H1 (cell line): ENCODE measurements around the gene ING1. TPM values are rescaled to one million over a fixed set of nuclear protein-coding genes. Genes with fewer than 3 reads are reported as not detected.

Experiments
- CTCF ChIA-PET: fragments of 300-600 bp; sonication (Branson Sonifier 250); formaldehyde crosslinking; loops from one replicate; lab custom pipeline; 2021; ENCODE audit not compliant: partially characterized antibody; lab: Charles Lee
- POLR2A ChIA-PET: fragments of 300-600 bp; sonication (Branson Sonifier 250); formaldehyde crosslinking; loops from one replicate; lab custom pipeline; 2021; ENCODE audit warnings: inconsistent platforms; ENCODE audit not compliant: partially characterized antibody; lab: Charles Lee
- DNase-seq, 2 experiments: peaks; one replicate each; pipeline versions ENCODE4 v3.0.0 to v3.0.0-alpha.2; 2010 to 2022; ENCODE audit warnings: low spot score in 2 of 2, low read depth in 1 of 2, mixed read lengths in 1 of 2
- FAIRE-seq: peaks from 2 replicates; lab custom pipeline; 2011; peaks lifted over from hg19 to GRCh38; lab: Jason Lieb, UNC
- H2AFZ ChIP-seq: 2 replicates; pipeline ENCODE4 v1.8.1; 2012; ENCODE audit warnings: low read length, inconsistent platforms
- H2AK5ac ChIP-seq: 2 replicates; pipeline ENCODE4 v1.6.1; 2013; ENCODE audit warnings: low read depth, low read length
- H2BK120ac ChIP-seq: replicated peaks from 2 replicates; pipeline ENCODE3; 2013; ENCODE audit warnings: low read depth, low read length, inconsistent platforms
- H2BK12ac ChIP-seq: 2 replicates; pipeline ENCODE4 v1.6.1; 2013; ENCODE audit warnings: low read depth, low read length
- H2BK15ac ChIP-seq: 2 replicates; pipeline ENCODE4 v1.6.1; 2013; ENCODE audit warnings: low read length
- H2BK20ac ChIP-seq: 2 replicates; pipeline ENCODE4 v1.6.1; 2013; ENCODE audit warnings: low read length
- H2BK5ac ChIP-seq: 2 replicates; pipeline ENCODE4 v1.6.1; 2013; ENCODE audit warnings: low read depth, low read length
- H3K14ac ChIP-seq: 2 replicates; pipeline ENCODE4 v1.6.1; 2013; ENCODE audit warnings: inconsistent platforms; ENCODE audit not compliant: insufficient read length
- H3K18ac ChIP-seq: 2 replicates; pipeline ENCODE4 v1.6.1; 2013; ENCODE audit warnings: low read length; ENCODE audit errors: extremely low read depth
- H3K23ac ChIP-seq: 2 replicates; pipeline ENCODE4 v1.6.1; 2013; ENCODE audit warnings: inconsistent platforms; ENCODE audit not compliant: insufficient read length
- H3K23me2 ChIP-seq: 2 replicates; pipeline ENCODE4 v1.6.1; 2013; ENCODE audit warnings: low read depth, low read length
- H3K27ac ChIP-seq: 2 replicates; pipeline ENCODE4 v1.6.1; 2011; ENCODE audit warnings: low read depth, low read length, inconsistent platforms
- H3K27me3 ChIP-seq, 4 experiments: replicated peaks in 1 of 4; 1 replicate in 1 of 4; 2 replicates in 3 of 4; pipeline versions ENCODE4 v1.6.1 to v1.8.1; 2011 to 2013; ENCODE audit warnings: low read length in 3 of 4, mild to moderate bottlenecking in 3 of 4, inconsistent platforms in 2 of 4, mixed read lengths in 2 of 4, moderate library complexity in 1 of 4; ENCODE audit not compliant: control insufficient read depth in 3 of 4, insufficient read depth in 3 of 4; ENCODE audit errors: extremely low read depth in 1 of 4
- H3K36me3 ChIP-seq, 4 experiments: 2 replicates each; pipeline versions ENCODE4 v1.6.1 to v1.8.1; 2011 to 2013; ENCODE audit warnings: mild to moderate bottlenecking in 4 of 4, low read length in 3 of 4, moderate library complexity in 2 of 4, control low read depth in 1 of 4, inconsistent platforms in 1 of 4; ENCODE audit not compliant: insufficient read depth in 4 of 4, control insufficient read depth in 2 of 4
- H3K4ac ChIP-seq: replicated peaks from 2 replicates; pipeline ENCODE3; 2013; ENCODE audit warnings: low read length, low read depth, mixed read lengths, inconsistent platforms; ENCODE audit not compliant: insufficient read length
- H3K4me1 ChIP-seq, 4 experiments: replicated peaks in 1 of 4; 1 replicate in 1 of 4; 2 replicates in 3 of 4; pipeline versions ENCODE4 v1.6.1 to v1.8.1; 2011 to 2013; ENCODE audit warnings: low read length in 3 of 4, inconsistent platforms in 2 of 4, mixed read lengths in 1 of 4; ENCODE audit not compliant: insufficient read depth in 4 of 4, control insufficient read depth in 3 of 4
- H3K4me2 ChIP-seq, 2 experiments: 2 replicates each; pipeline versions ENCODE4 v1.6.1 to v1.8.1; 2011 to 2013; ENCODE audit warnings: low read depth in 2 of 2, low read length in 2 of 2, control low read depth in 1 of 2, inconsistent platforms in 1 of 2, mild to moderate bottlenecking in 1 of 2; ENCODE audit not compliant: insufficient read depth in 1 of 2
- H3K4me3 ChIP-seq, 4 experiments: fragments of 200-600, 300-600 bp in 1 of 4; sonication (generic), shearing (Covaris generic), sonication (Bioruptor Twin) in 1 of 4; 2 replicates each; pipeline versions ENCODE4 v1.5.1 to v1.8.1; 2011 to 2016; ENCODE audit warnings: low read length in 4 of 4, low read depth in 3 of 4, control low read depth in 2 of 4, inconsistent platforms in 2 of 4, mild to moderate bottlenecking in 2 of 4, mixed read lengths in 1 of 4, moderate library complexity in 1 of 4; ENCODE audit not compliant: insufficient read depth in 2 of 4; ENCODE audit errors: extremely low read depth in 1 of 4
- H3K56ac ChIP-seq: replicated peaks from 2 replicates; pipeline ENCODE3; 2013; ENCODE audit warnings: low read depth, mild to moderate bottlenecking, mixed read lengths, low read length, inconsistent platforms; ENCODE audit not compliant: insufficient read length
- H3K79me1 ChIP-seq: 2 replicates; pipeline ENCODE4 v1.6.1; 2013; ENCODE audit warnings: low read depth, low read length, control low read depth
- H3K79me2 ChIP-seq, 2 experiments: 2 replicates each; pipeline versions ENCODE4 v1.6.1 to v1.8.1; 2012 to 2013; ENCODE audit warnings: low read length in 2 of 2, mild to moderate bottlenecking in 2 of 2, inconsistent platforms in 1 of 2; ENCODE audit not compliant: insufficient read depth in 2 of 2, control insufficient read depth in 1 of 2
- H3K9ac ChIP-seq, 4 experiments: replicated peaks in 1 of 4; 1 replicate in 1 of 4; 2 replicates in 3 of 4; pipeline versions ENCODE4 v1.6.1 to v1.8.1; 2011 to 2013; ENCODE audit warnings: low read depth in 3 of 4, low read length in 3 of 4, control low read depth in 2 of 4, mild to moderate bottlenecking in 2 of 4, moderate library complexity in 2 of 4, inconsistent platforms in 1 of 4; ENCODE audit errors: extremely low read depth in 1 of 4
- H3K9me3 ChIP-seq, 2 experiments: 2 replicates each; pipeline versions ENCODE4 v1.6.1 to v1.8.1; 2012 to 2013; ENCODE audit warnings: mild to moderate bottlenecking in 2 of 2, moderate library complexity in 2 of 2, control low read depth in 1 of 2, inconsistent platforms in 1 of 2, low read depth in 1 of 2, low read length in 1 of 2, mixed read lengths in 1 of 2; ENCODE audit not compliant: insufficient read depth in 2 of 2
- H4K20me1 ChIP-seq, 2 experiments: replicated peaks in 1 of 2; 2 replicates each; pipeline versions ENCODE3 to v1.8.1; 2011 to 2013; ENCODE audit warnings: inconsistent platforms in 2 of 2, low read length in 2 of 2, mild to moderate bottlenecking in 1 of 2; ENCODE audit not compliant: insufficient read depth in 2 of 2, control insufficient read depth in 1 of 2
- H4K5ac ChIP-seq: 2 replicates; pipeline ENCODE4 v1.6.1; 2013; ENCODE audit warnings: low read length, low read depth, mixed read lengths, inconsistent platforms; ENCODE audit not compliant: insufficient read length
- H4K8ac ChIP-seq: 2 replicates; pipeline ENCODE4 v1.8.0; 2013; ENCODE audit warnings: mild to moderate bottlenecking, moderate library complexity, low read length, inconsistent platforms; ENCODE audit not compliant: insufficient read depth; ENCODE audit errors: extremely low read depth
- H4K91ac ChIP-seq: replicated peaks from 2 replicates; pipeline ENCODE3; 2013; ENCODE audit warnings: low read length, mixed read lengths, inconsistent platforms; ENCODE audit not compliant: insufficient read length
- HDAC2 ChIP-seq, 2 experiments: fragments of 300-600 bp in 1 of 2; sonication (generic) in 1 of 2; IDR thresholded peaks; 2 replicates each; pipeline ENCODE4 v1.6.1; 2011 to 2012; ENCODE audit warnings: low read depth in 2 of 2, low read length in 2 of 2, mild to moderate bottlenecking in 2 of 2, moderate library complexity in 2 of 2, borderline replicate concordance in 1 of 2, inconsistent platforms in 1 of 2
- JUN ChIP-seq: IDR thresholded peaks from 2 replicates; pipeline ENCODE4 v1.6.1; 2011; ENCODE audit warnings: low read depth, mild to moderate bottlenecking, improper control_type of control experiment, low read length
- USF2 ChIP-seq: IDR thresholded peaks from 2 replicates; pipeline ENCODE4 v1.6.1; 2011; ENCODE audit warnings: low read length, improper control_type of control experiment
- WGBS, 2 experiments: shearing (Covaris generic) in 1 of 2; methylation state at CpG; one replicate each; pipeline versions ENCODE4 v1.1.6 to v1.1.7; 2013 to 2015; ENCODE audit warnings: low lambda C conversion rate in 2 of 2, mixed read lengths in 2 of 2, inconsistent platforms in 1 of 2, low coverage in 1 of 2, missing lambda C conversion rate in 1 of 2; ENCODE audit not compliant: insufficient replicate concordance in 2 of 2, insufficient coverage in 1 of 2, insufficient read length in 1 of 2; ENCODE audit errors: extremely low coverage in 1 of 2, missing lambda C conversion rate in 1 of 2; 5-methylcytosine and 5-hydroxymethylcytosine counted together
- polyA plus RNA-seq, 7 experiments: library from polyadenylated mRNA; depleted of rRNA in 3 of 7; stranded (reverse) in 5 of 7; unstranded in 2 of 7; fragments of >200 nt in 5 of 7; fragments of 200-250 nt in 2 of 7; gene quantifications; 1 replicate in 5 of 7; 2 replicates in 1 of 7; 4 replicates in 1 of 7; pipeline versions ENCODE4 v1.2.1 to v1.2.3, GENCODE V29; 2011 to 2013; ENCODE audit warnings: missing spikeins in 2 of 7, mixed read lengths in 2 of 7
- total RNA-seq: library from RNA; stranded (reverse); fragmentation: NEBNext Ultra II Directional; extraction: Animal tissue kit (Norgen Biotek cat#: 25700); gene quantifications from 2 replicates; pipeline ENCODE4 v1.2.1, GENCODE V29; 2021

The ING1 gene
- total and polyA plus RNA-seq, 2 of the 8 experiments (the other 6 are each of a cell fraction or from before 2014, with no cell fraction given): 22.3 to 26.6 TPM

GRCh38 chr13:110700641-110701040, 12.9 kb upstream of the ING1 start:
- no peaks in the 10 kb centered on the region for H3K9me3 ChIP-seq
- no peak overlapping the region for H3K9ac ChIP-seq
- POLR2A ChIA-PET: interaction anchor here (3.9 kb wide), 1 partner anchor 12 kb away, joined by 17 read pairs; no protein-coding TSS in a partner anchor
- no peak overlapping the region for H2AFZ ChIP-seq
- no peak overlapping the region for H3K23ac ChIP-seq
- CTCF ChIA-PET: interaction anchor here (1.7 kb wide), 1 partner anchor 16 kb away, joined by 10 read pairs; no protein-coding TSS in a partner anchor
- H2BK20ac ChIP-seq: no peak overlapping the region
- H3K23me2 ChIP-seq: peaks cover 1% of the 10 kb centered on the region; the same call in 1 of the 2 replicates
- H2BK15ac ChIP-seq: no peak overlapping the region
- H3K14ac ChIP-seq: no peak overlapping the region
- no peak overlapping the region for H2BK12ac ChIP-seq
- no peak overlapping the region for H3K4me2 ChIP-seq
- H3K27ac ChIP-seq: no peak overlapping the region
- H3K56ac ChIP-seq: no peak overlapping the region
- 95% methylated on average over 8 of the region's 8 CpGs; no CpG with 5 or more reads in 1 of the 2 experiments for WGBS, 2 experiments
- FAIRE-seq (no peak), DNase-seq (no peak)
- peaks cover 4 to 29% (median 24%) of the 10 kb centered on the region in 4 experiments; a peak in 6 of 8 replicates for H3K36me3 ChIP-seq
- no peak overlapping the region for H4K91ac ChIP-seq
- peaks cover 0 to 7% (median 2%) of the 10 kb centered on the region in 4 experiments; a peak in 3 of 7 replicates for H3K4me1 ChIP-seq
- no peak overlapping the region for H2BK120ac ChIP-seq
- H4K20me1 ChIP-seq: peaks cover 0 to 2% of the 10 kb centered on the region in 2 experiments
- H3K27me3 ChIP-seq: no peaks in the 10 kb centered on the region
- no peak overlapping the region for H3K18ac ChIP-seq
- no peak overlapping the region for H4K8ac ChIP-seq
- H2BK5ac ChIP-seq: no peak overlapping the region
- H3K4me3 ChIP-seq: no peak overlapping the region
- no peak overlapping the region for H4K5ac ChIP-seq
- no peak overlapping the region for H3K4ac ChIP-seq
- H3K79me1 ChIP-seq: peaks cover 7% of the 10 kb centered on the region
- no peak overlapping the region for H2AK5ac ChIP-seq
- H3K79me2 ChIP-seq: peaks cover 0 to 10% of the 10 kb centered on the region in 2 experiments; a peak in 2 of 4 replicates
- TF ChIP-seq USF2 (no peak), JUN (no peak), HDAC2 (IDR thresholded peaks at IDR 0.05; ENCODE audit: borderline replicate concordance in 1 of 2, low read depth in 2 of 2, low read length in 2 of 2) (no peak)
